Measurements from ENCODE around the gene AHNAK. TPM values are rescaled to one million over a fixed set of nuclear protein-coding genes. Genes with fewer than 3 reads are reported as not detected.

Gene AHNAK
- total RNA-seq, 1 donor from 2014 or later = 485 TPM

GRCh38 chr11:62487136-62487535, 59.5 kb downstream of the AHNAK start:
- intact Hi-C loops (cut with DNase I) = no loop called here

DNA sequence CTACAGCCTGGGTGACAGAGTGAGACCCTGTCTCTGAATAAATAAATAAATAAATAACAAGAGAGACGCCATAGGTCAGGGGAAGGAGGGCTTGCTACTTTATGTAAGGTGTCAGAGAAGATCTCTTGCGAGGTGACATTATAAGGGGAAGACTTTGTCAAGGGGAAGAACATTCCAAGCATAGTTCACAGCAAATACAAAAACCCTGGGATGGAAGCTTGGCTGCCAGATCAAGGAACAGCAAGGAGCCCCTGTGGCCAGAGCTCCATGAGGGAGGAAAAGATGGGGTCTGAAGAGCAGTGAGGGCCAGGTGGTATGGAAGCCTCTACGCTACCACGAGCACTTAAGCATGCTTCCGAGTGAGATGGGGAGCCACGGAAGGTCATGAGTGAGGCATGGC, 62.3 kb downstream of the AHNAK start:
- no peak for DNase-seq (ENCODE audit: low spot score)
- intact Hi-C loops (cut with DNase I) = no loop called here

More at GRCh38 chr11:62487136-62487535, 59.5 kb downstream of the AHNAK start:
- no peak for DNase-seq (ENCODE audit: low spot score)

DNA sequence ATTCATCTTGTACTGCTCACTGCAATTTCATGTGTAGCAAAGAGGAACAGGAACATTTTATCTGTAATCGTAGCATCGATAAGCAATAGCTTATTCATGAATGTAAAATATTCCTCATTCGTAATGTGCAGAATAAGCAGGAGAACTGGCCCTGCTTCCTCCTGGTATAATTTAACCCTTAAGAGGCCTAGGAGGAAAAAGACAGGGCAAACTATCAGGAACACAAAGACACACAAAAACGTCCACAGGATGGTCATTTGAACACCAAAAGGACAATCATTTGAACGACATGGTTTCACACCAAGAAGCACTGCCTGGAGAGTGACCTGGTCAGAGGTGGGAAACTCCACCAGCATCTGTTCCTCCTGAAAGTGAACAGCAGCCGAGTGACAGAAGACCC, 63.9 kb downstream of the AHNAK start:
- no peak for DNase-seq (ENCODE audit: low spot score)
- intact Hi-C loops (cut with DNase I) = no loop called here

- DNase-seq (ENCODE audit: low spot score) = no peak
- intact Hi-C loops (cut with DNase I) = no loop called here
These were observed 66.9 kb downstream of the AHNAK start for GRCh38 chr11:62479631-62480201.

- intact Hi-C loops (cut with DNase I) = no loop called here
- DNase-seq (ENCODE audit: low spot score) = no peak
These were observed 68.7 kb downstream of the AHNAK start for GRCh38 chr11:62477927-62478326.

DNA sequence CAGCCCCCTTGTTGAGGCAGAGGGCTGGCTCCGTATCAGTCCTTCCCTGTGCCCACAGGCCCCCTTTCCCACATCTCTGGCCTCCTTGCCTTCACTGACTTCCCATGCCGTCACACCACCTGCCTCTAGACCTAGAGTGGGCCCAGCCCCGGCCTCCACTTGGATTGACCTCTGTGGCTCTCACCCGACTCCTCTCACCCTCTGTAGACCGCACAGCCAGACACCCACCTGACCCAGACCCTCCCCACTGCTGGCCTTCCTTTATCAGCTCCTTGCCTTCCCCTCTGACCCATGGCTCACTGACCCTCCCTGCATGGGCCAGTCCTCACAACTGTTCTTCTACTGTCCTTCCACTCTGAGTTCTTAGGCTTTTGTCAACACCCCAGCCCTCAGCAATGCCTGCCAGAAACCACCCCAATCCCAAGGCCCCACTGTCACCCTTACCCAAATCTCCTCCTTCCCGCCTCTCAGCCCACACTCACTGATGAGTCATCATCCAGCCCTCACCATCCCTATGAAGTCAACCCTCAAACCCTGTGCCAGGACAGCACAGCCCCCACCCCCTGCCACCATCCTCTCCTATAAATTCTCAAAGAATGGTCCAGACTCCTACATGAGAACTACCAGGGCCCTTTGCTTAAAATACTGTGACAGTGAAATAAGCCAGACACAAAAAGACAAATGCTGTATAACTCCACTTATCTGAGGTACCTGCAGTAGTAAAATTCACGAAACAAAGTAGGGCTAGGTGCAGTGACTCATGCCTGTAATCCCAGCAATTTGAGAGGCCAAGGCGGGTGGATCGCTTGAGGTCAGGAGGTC, 74.3 kb downstream of the AHNAK start:
- intact Hi-C loops (cut with DNase I) = no loop called here
- no peak for DNase-seq (ENCODE audit: low spot score)

DNA sequence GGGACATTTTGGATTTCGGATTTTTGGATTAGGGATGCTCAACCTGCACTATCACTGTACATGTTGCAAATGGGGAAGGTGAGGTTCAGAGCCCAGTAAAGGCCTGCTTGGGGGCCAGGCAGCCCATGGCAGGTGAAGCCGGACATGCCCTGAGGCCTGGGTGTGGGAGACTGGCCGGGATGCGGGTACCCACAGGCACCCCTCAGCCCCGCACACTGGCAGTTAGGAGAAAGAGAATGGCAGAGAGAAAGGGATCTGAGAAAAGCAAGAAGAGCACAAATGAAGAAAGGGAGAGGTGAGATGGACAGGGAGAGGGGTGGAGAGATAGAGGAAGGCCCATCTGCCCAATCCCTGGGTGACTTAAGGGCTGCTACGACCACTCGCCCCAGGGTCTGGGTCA, 75.0 kb downstream of the AHNAK start:
- intact Hi-C loops (cut with DNase I) = no loop called here
- no peak for DNase-seq (ENCODE audit: low spot score)

DNA sequence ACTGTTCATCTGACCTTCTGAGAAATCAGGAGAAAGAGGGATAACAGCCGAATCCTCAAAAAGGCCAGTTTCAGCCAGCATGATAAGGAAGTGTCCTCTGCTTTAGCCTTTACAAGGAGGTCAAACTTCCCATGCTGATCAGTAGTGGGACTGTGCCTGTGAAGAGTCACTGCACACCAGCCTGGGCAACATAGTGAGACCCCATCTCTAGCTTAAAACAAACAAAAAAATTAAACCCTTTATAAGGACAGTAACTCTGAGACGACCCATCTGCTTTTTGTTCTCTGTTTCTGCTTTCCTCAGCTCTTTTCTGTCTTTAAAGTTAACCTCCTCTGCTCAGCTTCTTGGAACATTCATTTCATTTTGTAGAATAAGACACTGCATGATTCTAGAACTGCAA, 78.0 kb downstream of the AHNAK start:
- DNase-seq (ENCODE audit: low spot score) = no peak
- intact Hi-C loops (cut with DNase I) = no loop called here

GRCh38 chr11:62466444-62466843, 80.2 kb downstream of the AHNAK start:
- no peak for DNase-seq (ENCODE audit: low spot score)
- intact Hi-C loops (cut with DNase I) = no loop called here

GRCh38 chr11:62464655-62465054, 82.0 kb downstream of the AHNAK start:
- intact Hi-C loops (cut with DNase I) = no loop called here
- DNase-seq (ENCODE audit: low spot score) = no peak

DNA sequence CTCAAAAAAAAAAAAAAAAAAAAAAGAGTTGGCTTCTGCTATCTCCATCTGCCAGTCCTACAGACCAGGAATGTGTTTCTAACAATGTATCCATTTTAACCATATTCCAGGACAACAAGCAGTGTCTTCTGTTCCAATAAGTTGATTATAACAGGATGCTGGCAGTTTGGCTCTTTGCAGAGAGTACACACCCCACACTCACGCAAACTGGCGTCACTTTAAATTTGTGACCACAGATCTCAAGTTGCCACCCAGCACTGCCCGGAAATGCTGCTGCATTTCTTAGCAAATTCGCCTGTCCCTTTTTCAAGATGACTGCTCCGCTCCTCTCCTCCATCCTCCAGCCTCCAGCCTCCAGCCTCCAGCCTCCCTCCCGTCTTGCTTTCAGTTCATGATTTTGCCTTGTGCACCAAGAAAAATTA, 83.5 kb downstream of the AHNAK start:
- intact Hi-C loops (cut with DNase I) = no loop called here
- DNase-seq (ENCODE audit: low spot score) = no peak

DNA sequence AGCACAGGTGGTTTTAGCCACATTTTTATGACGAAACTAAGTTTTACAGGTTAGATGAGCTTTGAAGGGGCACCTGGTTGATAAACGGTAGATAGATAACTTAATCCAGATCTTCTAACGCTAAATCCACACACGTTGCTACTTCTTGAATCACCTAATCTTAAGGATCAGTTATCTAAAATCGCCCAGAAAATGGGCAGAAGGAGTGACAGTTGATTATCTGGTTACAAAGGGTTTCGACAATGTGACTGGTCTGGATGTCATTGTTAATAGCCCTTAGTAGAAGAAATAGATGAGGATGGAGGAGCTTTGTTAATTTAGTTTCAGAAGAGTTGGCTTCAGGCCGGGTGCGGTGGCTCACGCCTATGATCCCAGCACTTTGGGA, 84.1 kb downstream of the AHNAK start:
- DNase-seq (ENCODE audit: low spot score) = no peak
- intact Hi-C loops (cut with DNase I) = no loop called here

GRCh38 chr11:62461740-62462507, 84.7 kb downstream of the AHNAK start:
- no peak for DNase-seq (ENCODE audit: low spot score)
- intact Hi-C loops (cut with DNase I) = no loop called here

DNA sequence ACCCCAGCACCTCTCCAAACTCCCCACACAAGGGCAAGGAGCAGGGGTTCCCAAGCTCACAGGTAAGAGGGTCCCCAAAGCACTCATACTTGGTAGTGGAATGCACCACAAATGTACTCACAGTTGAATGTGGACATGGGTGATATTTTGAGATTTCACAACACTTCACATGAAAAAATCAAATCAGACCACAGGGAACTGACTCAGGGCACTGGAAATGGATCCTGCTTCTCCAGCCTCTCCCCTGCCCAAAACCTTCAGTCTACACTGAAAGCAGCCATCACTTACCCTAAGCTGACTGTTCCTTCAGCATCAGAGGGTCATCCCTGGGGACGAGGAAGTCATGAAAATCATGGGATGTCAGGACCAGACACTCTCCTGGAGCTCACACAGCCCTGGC, 87.5 kb downstream of the AHNAK start:
- intact Hi-C loops (cut with DNase I) = no loop called here
- DNase-seq (ENCODE audit: low spot score) = no peak

GRCh38 chr11:62458212-62459002, 88.2 kb downstream of the AHNAK start:
- DNase-seq (ENCODE audit: low spot score) = no peak
- intact Hi-C loops (cut with DNase I) = no loop called here

DNA sequence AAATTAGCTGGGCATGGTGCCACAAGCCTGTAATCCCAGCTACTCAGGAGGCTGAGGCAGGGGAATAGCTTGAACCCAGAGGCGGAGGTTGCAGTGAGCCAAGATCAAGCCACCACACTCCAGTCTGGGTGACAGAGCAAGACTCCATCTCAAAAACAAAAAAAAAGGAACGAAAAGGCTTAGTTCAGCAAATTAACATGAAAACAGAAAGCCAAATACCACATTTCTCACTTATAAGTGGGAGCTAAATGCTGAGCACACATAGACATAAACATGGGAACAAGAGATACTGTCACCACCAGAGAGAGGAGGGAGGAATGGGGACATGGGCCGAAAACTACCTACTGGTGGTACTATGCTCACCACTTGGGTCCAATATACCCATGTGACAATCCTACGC, 89.1 kb downstream of the AHNAK start:
- intact Hi-C loops (cut with DNase I) = no loop called here
- no peak for DNase-seq (ENCODE audit: low spot score)

- intact Hi-C loops (cut with DNase I) = no loop called here
- DNase-seq (ENCODE audit: low spot score) = no peak
These were observed 90.0 kb downstream of the AHNAK start for GRCh38 chr11:62456630-62457029.

DNA sequence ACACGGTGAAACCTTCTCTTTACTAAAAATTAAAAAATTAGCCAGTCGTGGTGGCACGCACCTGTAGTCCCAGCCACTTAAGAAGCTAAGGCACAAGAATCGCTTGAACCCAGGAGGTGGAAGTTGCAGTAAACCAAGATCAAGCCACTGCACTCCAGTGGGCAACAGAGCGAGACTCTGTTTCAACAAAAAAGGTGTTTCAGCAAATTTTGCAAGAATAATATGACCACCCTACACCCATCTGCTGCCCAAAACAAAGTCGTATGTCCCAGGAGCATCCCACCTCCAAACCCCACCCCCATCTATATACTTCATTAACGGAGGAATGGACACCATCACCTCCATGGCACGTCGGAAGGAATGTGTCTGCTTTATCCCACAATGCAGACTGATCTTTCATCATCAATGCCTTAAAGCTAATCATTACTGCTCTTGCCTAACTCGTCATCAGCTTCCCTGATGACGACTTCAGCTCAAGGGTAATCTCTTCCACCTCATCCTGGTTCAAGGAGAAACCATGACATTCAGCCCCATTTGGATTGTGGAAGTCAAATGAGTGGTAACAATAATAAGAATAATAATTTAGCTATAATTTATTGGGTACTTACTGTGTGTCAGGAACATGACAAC, 93.7 kb downstream of the AHNAK start:
- no peak for DNase-seq (ENCODE audit: low spot score)
- intact Hi-C loops (cut with DNase I) = no loop called here

DNA sequence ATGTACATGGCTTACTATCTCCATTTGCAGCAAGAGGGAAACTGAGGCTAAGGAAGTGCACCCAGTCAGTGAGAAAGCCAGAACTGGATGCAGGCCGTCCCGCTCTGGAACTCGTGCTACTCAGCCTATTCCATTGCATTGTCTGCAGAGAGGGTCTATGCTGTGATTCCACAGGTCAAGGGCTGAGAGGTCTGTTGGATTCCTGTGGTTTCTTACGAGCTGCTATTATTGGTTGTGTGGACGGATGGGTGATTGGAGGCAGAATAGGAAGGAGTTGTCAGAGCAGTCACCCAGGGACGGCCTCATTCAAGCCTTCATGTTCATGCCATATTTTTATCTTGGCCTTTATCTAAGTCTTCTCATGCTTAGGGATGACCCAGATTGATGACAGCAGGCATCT, 94.3 kb downstream of the AHNAK start:
- intact Hi-C loops (cut with DNase I) = no loop called here
- DNase-seq (ENCODE audit: low spot score) = no peak

DNA sequence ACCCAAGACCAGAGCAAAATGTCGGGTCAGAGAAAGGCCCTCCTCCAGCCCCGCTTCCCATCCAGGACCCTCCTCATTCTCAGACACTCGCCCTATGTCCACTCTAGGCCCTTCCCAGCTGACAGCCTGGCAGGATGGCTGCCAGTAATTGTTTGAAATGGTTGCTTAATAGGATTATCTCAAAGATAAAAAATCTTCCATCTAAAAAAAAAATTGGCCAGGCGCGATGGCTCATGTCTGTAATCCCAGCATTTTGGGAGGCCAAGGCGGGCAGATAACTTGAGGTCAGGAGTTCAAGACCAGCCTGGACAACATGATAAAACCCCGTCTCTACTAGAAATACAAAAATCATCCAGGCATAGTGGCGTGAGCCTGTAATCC, 95.4 kb downstream of the AHNAK start:
- intact Hi-C loops (cut with DNase I) = no loop called here
- no peak for DNase-seq (ENCODE audit: low spot score)

Data from cardiac septum (tissue), 1 donor.